ENCODE measurements around the gene MYEOV. TPM values are rescaled to one million over a fixed set of nuclear protein-coding genes. Genes with fewer than 3 reads are reported as not detected.
A peak's percentile ranks its signal among the peaks of the same experiment; 100 is the strongest.

The MYEOV gene
- total RNA-seq, 4 donors from 2014 or later = 0.55 to 1.1 TPM; not detected in 2

DNA sequence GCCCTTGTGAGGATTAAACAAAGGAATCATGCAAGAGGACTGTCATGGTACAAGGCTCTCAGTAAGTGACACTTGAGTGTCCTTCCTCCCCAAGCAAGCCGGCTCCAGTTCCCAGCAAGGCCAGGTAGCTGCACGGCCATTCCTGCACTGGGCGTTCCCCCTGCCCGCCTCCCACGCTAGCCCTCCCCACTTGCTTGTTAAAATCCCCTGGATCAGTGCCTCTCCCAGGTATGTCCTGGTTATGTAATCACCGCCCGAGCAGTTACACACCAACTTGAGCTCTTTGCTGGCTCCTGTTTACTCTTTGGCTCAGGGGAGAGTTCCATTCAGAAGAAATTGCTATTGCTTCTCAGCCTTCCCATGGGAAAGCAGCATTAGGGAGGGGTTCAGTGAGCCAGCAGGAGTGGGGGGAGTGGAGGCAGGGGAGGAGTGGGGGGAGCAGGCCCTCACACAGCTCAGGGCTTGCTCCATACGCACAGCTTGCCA lies 19.4 kb upstream of the MYEOV start:
- H3K4me1 ChIP-seq = peaks cover 10 to 32% (median 16%) of the 10 kb centered on the region in 4 donors
- 42% methylated on average over 8 of the region's 8 CpGs; no CpG with 5 or more reads in 1 of the 2 donors for WGBS, 2 donors (ENCODE audit: low coverage in 1 of 2)

DNA sequence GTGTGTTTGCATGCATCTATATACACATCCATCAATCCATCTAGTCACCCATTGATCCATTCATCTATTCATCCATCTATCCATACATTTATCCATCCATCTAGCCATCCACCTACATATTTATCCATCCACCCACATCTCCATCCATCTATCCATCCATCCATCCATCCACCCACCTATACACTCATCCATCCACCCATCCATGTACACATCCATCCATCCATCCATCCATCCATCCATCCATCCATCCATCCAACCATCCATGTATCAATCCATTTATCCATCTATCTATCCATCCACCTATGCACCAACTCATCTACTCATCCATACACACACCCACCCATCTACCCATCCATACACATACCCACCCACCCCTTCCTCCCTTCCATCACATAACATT lies 18.8 kb upstream of the MYEOV start:
- Histone ChIP-seq H3K9me3 (no peaks in the 10 kb centered on the region), H3K4me1 (peaks cover 10 to 32% (median 16%) of the 10 kb centered on the region in 4 donors), H3K36me3 (no peaks in the 10 kb centered on the region), H3K27ac (peak overlapping the region; percentile 54 to 77 (median 69)), H3K4me3 (no peak overlapping the region), H3K27me3 (no peaks in the 10 kb centered on the region)
- TF ChIP-seq EP300 (IDR thresholded peaks at IDR 0.05; ENCODE audit: low read depth) (no peak), POLR2A (IDR thresholded peaks at IDR 0.05) (no peak), POLR2AphosphoS5 (IDR thresholded peaks at IDR 0.05) (no peak)
- TF ChIP-seq, protein P1, sequence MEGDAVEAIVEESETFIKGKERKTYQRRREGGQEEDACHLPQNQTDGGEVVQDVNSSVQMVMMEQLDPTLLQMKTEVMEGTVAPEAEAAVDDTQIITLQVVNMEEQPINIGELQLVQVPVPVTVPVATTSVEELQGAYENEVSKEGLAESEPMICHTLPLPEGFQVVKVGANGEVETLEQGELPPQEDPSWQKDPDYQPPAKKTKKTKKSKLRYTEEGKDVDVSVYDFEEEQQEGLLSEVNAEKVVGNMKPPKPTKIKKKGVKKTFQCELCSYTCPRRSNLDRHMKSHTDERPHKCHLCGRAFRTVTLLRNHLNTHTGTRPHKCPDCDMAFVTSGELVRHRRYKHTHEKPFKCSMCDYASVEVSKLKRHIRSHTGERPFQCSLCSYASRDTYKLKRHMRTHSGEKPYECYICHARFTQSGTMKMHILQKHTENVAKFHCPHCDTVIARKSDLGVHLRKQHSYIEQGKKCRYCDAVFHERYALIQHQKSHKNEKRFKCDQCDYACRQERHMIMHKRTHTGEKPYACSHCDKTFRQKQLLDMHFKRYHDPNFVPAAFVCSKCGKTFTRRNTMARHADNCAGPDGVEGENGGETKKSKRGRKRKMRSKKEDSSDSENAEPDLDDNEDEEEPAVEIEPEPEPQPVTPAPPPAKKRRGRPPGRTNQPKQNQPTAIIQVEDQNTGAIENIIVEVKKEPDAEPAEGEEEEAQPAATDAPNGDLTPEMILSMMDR (IDR thresholded peaks at IDR 0.05) = no peak
- no peak for DNase-seq
- intact Hi-C loops (cut with DNase I; ENCODE audit: low total_unique reads) (no loop called here), in situ Hi-C loops (cut with MboI; ENCODE audit: low pct_ligation_motif_present in 1 of 4, low pct_unique_long_range_greater_than_20kb in 1 of 4, low sequenced_read_pairs in 3 of 4) (no loop called here)

More for the DNA sequence above, 19.4 kb upstream of the MYEOV start:
- Histone ChIP-seq H3K27ac (peak overlapping the region; percentile 54 to 77 (median 69)), H3K27me3 (no peaks in the 10 kb centered on the region), H3K4me3 (no peak overlapping the region), H3K36me3 (no peaks in the 10 kb centered on the region), H3K9me3 (no peaks in the 10 kb centered on the region)
- in situ Hi-C loops (cut with MboI; ENCODE audit: low pct_ligation_motif_present in 1 of 4, low pct_unique_long_range_greater_than_20kb in 1 of 4, low sequenced_read_pairs in 3 of 4) (no loop called here), intact Hi-C loops (cut with DNase I; ENCODE audit: low total_unique reads) (no loop called here)
- TF ChIP-seq POLR2AphosphoS5 (IDR thresholded peaks at IDR 0.05) (peak in 2 of 3 donors; percentile 48 to 53), POLR2A (IDR thresholded peaks at IDR 0.05) (peak; percentile 19), EP300 (IDR thresholded peaks at IDR 0.05; ENCODE audit: low read depth) (peak; percentile 66)
- TF ChIP-seq, protein P1 (IDR thresholded peaks at IDR 0.05) = no peak
- peak; percentile 85 for DNase-seq

DNA sequence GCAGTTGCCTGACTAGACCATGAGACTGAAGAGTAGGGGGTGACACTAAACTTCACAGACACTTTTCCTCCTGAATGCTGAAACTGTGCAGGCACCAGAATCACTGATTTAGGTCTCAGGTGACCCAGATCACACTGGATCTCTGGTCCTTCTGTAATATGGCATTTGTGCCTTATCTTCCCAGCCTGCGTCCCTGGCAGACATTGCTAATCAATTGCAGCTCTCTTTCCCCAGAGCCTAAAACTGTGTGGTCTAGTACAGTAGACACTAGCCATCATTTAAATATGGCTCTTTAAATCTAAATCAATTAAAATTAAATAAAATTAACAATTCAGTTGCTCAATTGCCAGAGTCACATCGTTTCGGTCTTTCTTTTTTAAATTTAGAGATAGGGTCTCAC lies 17.8 kb upstream of the MYEOV start:
- no peak overlapping the region for H3K4me3 ChIP-seq
- TF ChIP-seq EP300 (IDR thresholded peaks at IDR 0.05; ENCODE audit: low read depth) (no peak), POLR2AphosphoS5 (IDR thresholded peaks at IDR 0.05) (no peak), POLR2A (IDR thresholded peaks at IDR 0.05) (no peak)
- TF ChIP-seq, protein P1 (IDR thresholded peaks at IDR 0.05) = no peak
- 98 to 100% methylated on average over 3 of the region's 3 CpGs for WGBS, 2 donors (ENCODE audit: low coverage in 1 of 2)
- intact Hi-C loops (cut with DNase I; ENCODE audit: low total_unique reads) = no loop called here
- peak overlapping the region in 1 of 4 donors; percentile 72 for H3K27ac ChIP-seq
- no peaks in the 10 kb centered on the region for H3K27me3 ChIP-seq
- in situ Hi-C loops (cut with MboI; ENCODE audit: low pct_ligation_motif_present in 1 of 4, low pct_unique_long_range_greater_than_20kb in 1 of 4, low sequenced_read_pairs in 3 of 4) = no loop called here
- no peaks in the 10 kb centered on the region for H3K36me3 ChIP-seq
- peaks cover 10 to 32% (median 16%) of the 10 kb centered on the region in 4 donors for H3K4me1 ChIP-seq
- no peak for DNase-seq
- H3K9me3 ChIP-seq = no peaks in the 10 kb centered on the region

DNA sequence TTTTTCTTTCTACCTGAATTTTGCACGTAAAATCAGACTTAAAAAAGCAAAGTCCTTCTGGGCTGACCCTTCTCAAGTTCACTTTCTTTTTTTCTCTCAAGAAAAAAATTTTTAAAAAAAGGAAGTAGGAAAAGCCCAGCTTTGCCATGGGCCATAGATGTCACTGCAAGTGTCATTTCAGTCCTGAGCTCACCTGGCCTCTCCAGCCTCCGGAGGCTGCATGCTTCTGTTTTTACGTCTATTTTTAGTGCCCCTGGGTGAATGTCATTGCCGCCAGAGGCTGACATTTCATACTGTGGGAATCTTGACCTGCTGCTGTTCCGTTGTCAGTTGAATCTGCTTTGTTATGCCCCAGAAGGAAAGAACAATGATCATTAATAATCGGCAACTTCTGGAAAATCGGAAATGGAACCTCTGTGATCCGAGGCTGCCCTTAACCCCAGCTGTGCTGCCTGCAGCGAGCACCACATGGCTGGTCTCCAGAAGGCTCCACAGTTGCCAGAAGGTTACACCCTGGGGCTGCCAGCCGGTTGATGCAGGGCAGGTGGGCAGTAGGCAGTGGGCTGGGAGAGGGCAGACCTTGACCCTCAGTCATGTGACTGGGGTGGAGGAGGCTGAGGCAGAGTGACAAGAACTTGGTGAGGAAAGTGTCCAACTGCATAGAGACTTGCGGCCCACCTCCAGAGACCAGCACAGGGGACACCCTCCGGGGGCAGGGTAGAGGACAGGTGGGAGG lies 16.7 kb upstream of the MYEOV start:
- TF ChIP-seq, protein P1 (IDR thresholded peaks at IDR 0.05) = no peak
- TF ChIP-seq POLR2AphosphoS5 (IDR thresholded peaks at IDR 0.05) (no peak), EP300 (IDR thresholded peaks at IDR 0.05; ENCODE audit: low read depth) (no peak), POLR2A (IDR thresholded peaks at IDR 0.05) (no peak)
- Histone ChIP-seq H3K4me1 (peaks cover 10 to 32% (median 16%) of the 10 kb centered on the region in 4 donors), H3K36me3 (no peaks in the 10 kb centered on the region), H3K27ac (peak overlapping the region; percentile 56 to 75 (median 71)), H3K4me3 (no peak overlapping the region), H3K27me3 (no peaks in the 10 kb centered on the region), H3K9me3 (no peaks in the 10 kb centered on the region)
- intact Hi-C loops (cut with DNase I; ENCODE audit: low total_unique reads) (no loop called here), in situ Hi-C loops (cut with MboI; ENCODE audit: low pct_ligation_motif_present in 1 of 4, low pct_unique_long_range_greater_than_20kb in 1 of 4, low sequenced_read_pairs in 3 of 4) (no loop called here)
- DNase-seq = no peak
- WGBS, 2 donors (ENCODE audit: low coverage in 1 of 2) = 34 to 61% methylated on average over 5 to 12 of the region's 12 CpGs

Measured in transverse colon (tissue), 4 donors.